Measurements from ENCODE around the gene AGBL5. TPM values are rescaled to one million over a fixed set of nuclear protein-coding genes. Genes with fewer than 3 reads are reported as not detected.

AGBL5 gene
- polyA plus RNA-seq, 3 donors: 7.4 to 11.2 (median 7.8) TPM

DNA sequence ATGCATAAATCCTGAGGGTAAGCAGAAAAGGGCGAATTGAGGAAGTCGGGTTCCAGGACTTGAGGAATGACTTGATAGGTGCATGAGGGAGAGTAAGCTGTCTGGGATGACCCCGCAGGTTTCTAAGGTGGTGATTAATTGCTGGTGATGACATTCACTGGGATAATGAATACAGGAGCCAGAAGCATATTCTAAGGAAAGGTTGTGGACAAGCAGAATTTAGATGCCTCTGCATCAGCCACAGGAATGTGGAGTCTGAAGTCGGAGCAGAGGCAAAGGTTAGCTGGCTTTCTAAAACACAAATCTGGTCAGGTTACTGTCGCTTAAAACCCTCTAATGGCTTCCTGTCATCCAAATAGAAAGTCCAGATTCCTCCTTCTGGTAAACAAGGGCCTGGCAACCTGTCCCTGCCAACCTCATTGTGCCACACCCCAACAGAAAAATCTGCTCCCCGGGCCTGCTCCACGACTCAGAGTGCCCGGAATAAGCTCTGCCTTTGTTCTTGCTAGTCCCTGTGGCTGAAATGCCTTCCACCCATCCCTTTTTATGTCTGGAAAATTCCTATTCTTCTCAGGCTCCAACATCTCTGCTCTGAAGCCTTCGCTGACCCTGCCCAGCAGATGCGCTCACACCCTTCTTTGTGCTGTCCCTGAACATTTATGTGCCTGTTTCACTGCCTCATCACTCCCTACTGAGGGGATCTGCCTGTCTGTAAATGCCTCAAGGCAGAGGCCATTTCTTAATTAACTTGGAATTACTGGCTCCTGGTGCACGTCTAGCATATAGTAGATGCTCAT, 30.0 kb upstream of the AGBL5 start:
- H3K27ac ChIP-seq (ENCODE audit: low read depth, low read length): no peak overlapping the region
- WGBS, 3 donors: 71 to 84% (median 76%) methylated on average over 11 of the region's 11 CpGs

DNA sequence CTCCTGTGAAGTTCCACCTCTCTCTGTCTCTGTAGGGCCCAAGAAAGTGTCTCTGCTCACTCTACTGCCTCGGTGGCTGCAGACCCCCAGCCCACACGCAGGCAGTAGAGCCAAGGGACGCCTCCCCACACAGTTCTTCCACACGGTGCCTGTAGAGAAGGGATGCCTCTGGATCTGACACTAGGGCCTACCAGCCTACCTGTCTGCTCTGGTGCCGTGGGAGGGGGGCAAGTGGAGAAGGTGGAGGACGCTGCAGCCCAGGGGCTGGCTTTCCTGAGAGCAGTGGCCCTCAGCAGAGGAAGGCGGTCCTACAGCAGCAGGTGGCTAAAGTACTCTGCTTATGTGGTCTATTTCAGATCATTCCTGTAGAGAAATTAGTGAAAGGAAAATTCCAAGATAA, 27.7 kb upstream of the AGBL5 start:
- WGBS, 3 donors: 90 to 96% (median 91%) methylated on average over 7 of the region's 7 CpGs
- no peak overlapping the region for H3K27ac ChIP-seq (ENCODE audit: low read depth, low read length)

DNA sequence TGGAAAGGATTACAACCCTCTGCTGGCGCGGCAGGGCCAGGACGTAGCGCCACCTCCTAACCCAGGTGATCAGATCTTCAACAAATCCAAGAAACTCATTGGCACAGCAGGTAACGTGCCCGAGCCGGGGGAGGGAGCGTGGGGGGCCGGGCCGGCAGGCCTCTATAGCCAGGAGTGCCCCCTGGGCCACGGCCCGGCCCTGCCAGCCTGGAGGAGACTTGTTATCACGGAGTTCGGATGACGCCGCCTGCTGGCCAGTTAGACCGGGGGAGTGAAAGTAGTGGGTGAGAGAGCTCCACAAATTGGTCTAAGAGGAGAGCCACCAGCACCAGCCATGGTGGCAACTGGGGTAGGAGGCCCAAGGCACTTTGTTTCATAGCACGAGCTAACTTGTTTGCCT, 27.3 kb upstream of the AGBL5 start:
- no peak overlapping the region for H3K27ac ChIP-seq (ENCODE audit: low read depth, low read length)
- 78 to 88% (median 82%) methylated on average over 18 of the region's 18 CpGs for WGBS, 3 donors

DNA sequence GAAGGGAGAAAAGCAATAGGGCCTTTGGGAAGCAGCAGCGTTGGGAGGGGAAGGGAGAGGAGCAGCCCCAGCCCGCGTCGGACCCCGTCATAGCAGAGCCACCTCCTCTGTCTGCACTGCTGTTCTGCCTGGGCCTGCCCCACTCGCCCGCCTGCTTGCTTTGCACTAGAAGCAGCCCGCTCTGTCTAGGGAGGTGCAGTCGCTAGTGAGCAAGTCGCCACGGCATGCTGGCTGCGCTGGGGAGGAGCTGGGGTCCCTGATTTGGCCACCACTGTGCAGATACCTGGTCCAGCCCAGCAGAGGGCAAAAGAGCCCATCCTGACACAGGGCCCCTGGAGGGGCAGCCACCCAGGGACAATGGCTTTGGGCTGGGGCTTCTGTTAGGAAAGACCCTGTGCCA, 26.7 kb upstream of the AGBL5 start:
- H3K27ac ChIP-seq (ENCODE audit: low read depth, low read length): no peak overlapping the region
- 94% methylated on average over 12 of the region's 12 CpGs for WGBS, 3 donors

DNA sequence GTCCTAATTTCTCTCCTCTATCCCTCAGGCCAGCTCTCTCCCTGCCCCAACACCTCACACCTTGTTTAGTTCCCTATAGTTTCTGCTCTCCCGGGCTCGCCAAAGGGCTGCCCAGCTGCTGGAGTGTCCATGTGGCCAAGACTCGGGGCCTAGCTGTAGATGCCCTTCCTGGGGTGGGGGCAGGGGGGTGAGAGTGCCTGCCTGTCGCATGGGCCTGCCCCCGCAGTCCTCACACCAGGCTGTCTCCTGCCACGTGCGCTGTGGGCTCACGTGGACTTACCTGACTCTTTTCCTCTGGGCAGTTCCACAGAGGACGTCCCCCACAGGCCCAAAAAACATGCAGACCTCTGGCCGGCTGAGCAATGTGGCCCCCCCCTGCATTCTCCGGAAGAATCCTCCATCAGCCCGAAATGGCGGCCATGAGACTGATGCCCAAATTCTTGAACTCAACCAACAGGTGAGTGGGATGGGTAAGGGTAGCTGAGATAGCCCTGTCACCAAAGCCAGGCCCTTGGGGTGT, 26.1 kb upstream of the AGBL5 start:
- H3K27ac ChIP-seq (ENCODE audit: low read depth, low read length): no peak overlapping the region
- 91 to 94% (median 93%) methylated on average over 13 of the region's 13 CpGs for WGBS, 3 donors

DNA sequence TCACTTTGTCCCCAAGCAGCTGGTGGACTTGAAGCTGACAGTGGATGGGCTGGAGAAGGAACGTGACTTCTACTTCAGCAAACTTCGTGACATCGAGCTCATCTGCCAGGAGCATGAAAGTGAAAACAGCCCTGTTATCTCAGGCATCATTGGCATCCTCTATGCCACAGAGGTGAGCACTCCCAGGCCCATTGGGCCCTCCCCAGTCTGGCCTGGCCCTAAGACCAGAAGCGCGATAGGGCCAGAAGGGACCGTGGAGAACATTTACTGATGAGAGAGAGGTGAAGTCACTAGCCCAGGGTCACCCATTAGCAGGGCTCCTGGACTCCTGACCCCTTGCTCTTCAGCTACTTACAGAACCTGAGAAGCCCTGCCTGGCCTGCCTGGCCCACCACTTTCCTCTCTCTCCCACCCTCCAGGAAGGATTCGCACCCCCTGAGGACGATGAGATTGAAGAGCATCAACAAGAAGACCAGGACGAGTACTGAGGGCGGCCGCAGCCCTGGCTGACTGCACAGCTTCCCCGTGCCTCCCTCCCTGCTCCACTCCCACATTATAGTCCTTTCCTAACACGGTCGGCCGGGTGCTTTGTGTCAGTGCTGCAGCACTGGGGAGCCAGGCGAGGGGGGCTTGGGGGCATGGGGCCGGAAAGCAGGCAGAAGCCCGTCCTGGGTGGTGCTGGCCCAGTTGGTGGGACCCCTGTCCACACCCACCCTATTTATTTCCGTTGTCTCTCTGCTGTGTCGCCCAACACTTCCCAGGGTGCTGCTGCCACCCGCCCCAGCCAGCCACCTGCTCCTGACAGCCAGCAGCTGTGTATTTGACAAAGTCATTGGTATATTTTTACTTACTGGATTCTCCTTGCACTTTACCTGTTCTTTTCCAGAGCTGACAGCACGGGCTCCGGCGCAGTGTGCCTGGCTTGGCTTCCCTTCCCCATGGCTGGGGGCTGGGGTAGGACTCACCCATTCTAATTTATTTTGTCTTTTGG, 25.3 kb upstream of the AGBL5 start:
- 89 to 92% (median 91%) methylated on average over 24 of the region's 24 CpGs for WGBS, 3 donors
- no peak overlapping the region for H3K27ac ChIP-seq (ENCODE audit: low read depth, low read length)

DNA sequence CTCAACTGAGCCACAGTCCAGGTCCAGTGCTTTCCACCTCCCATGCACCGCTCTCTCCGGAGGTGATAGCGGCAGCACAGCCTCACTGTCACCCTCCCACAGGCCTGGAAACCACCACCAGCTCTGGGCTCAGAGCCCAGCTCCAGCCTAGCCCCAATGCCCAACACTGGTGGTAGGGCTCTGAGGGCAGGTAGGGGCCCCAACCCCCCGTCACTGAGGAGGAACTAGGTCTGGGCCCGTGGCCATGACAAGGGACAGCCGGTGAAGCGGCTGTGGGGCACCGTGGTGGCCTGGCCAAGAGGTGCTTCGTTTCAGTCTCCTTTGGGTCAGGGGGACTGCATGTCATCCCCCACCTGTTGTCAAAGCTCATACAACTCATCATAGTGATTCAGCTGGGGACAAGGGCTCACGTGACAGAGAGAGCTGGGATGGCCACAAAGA, 24.2 kb upstream of the AGBL5 start:
- WGBS, 3 donors: 87 to 92% (median 90%) methylated on average over 10 of the region's 10 CpGs
- no peak overlapping the region for H3K27ac ChIP-seq (ENCODE audit: low read depth, low read length)

DNA sequence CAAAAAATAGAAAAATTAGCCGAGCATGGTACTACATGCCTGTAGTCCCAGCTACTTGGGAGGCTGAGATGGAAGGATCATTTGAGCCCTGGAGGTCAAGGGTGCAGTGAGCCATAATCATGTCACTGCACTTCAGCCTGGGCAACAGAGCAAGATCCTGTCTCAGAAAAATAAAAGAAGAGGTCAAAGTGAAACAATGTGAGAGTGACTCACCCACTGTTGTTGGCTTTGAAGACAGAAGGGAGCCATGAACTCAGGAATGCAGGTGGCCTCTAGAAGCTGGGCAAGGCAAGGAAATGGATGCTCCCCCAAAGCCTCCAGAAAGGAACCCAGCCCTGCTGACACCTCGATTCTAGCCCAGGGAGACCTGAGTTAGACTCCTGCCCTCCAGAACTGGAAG, 22.4 kb upstream of the AGBL5 start:
- 85 to 96% (median 90%) methylated on average over 2 of the region's 2 CpGs for WGBS, 3 donors
- no peak overlapping the region for H3K27ac ChIP-seq (ENCODE audit: low read depth, low read length)

DNA sequence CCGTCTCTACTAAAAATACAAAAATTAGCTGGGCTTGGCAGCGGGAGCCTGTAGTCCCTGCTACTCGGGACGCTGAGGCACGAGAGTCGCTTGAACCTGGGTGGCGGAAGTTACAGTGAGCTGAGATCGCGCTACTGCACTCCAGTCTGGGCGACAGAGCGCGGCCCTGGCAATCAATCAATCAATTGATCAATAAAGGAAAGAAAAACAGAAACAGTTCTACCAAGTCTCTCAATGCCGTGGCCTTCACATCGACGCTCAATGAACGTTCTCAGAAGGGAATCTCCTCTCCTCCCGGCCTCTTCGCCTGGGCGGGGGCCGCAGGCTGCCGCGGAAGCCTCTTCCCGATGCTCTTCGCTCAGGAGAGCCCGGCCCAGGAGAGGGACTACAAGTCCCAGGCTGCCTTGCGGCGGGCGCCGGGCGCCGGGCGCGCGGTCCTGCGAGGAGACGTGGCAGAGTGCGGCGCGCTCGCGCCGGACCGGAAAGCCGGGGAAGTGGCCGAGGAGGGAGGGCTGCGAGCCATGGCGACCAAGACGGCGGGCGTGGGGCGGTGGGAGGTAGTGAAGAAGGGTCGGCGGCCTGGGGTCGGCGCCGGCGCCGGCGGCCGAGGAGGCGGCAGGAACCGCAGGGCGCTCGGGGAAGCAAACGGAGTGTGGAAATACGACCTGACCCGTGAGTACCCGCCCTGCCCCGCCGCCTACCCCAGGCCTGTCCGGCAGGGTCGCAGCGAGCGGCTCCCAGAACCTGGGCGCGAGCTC, 18.8 kb upstream of the AGBL5 start, which contains the start of gene TMEM214:
Gene TMEM214 (plus strand): TSS at position 471 of the 758 bp plus-strand sequence. CDS start 51 bp downstream, at position 522.
- 0 to 1% (median 1%) methylated on average over 59 to 76 of the region's 76 CpGs for WGBS, 3 donors
- H3K27ac ChIP-seq (ENCODE audit: low read depth, low read length): no peak within 1 kb of the TSS

DNA sequence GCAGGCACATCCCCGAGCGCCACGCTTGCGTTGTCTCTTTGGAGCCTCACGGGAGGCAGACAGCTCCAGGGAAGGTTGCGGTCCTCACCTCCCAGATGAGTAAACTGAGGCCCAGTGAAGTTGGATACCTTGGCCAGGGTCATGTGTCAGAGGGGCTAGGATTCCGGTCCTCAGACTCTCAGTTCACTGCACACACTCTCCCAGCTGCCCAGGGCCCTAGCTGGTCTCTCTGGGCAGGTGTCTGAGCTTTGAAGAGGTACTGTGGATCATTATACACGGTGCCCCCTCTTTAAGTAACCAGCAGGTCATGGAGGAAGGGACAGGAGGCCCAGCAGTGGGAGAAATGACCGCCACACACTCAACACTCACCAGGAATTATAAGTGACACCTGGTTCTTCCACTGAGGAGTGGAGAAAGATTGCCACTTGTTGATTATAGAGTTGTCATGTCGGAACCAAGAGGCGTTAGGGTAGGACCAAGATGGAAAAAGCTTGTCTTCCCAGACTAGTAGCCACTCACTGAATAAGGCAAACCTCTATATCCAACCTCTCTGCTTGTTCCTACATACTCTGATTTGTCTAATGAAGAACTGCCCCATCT, 18.1 kb upstream of the AGBL5 start:
- H3K27ac ChIP-seq (ENCODE audit: low read depth, low read length): no peak overlapping the region

DNA sequence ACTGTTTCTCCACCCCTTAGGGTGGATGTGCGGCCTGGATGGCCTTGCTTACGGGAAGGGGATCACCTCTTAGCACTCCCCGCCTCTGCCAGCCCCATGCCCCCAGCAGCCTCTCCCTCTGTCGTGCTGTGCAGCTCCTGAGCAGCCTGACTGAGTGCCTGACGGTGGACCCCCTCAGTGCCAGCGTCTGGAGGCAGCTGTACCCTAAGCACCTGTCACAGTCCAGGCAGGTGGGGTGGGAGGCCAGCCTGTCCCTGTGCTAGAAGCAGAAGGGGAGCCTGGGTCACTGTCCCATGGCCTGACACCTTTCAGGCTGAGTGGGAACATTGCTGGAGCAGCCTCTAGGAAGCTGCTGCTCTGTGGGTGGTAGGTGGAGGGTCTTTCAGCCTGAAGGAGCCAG, 13.5 kb upstream of the AGBL5 start:
- H3K27ac ChIP-seq (ENCODE audit: low read depth, low read length): no peak overlapping the region
- 86 to 92% (median 91%) methylated on average over 6 of the region's 6 CpGs for WGBS, 3 donors

More for the DNA sequence above, 18.1 kb upstream of the AGBL5 start:
- WGBS, 3 donors: 7 to 12% (median 10%) methylated on average over 11 of the region's 11 CpGs

DNA sequence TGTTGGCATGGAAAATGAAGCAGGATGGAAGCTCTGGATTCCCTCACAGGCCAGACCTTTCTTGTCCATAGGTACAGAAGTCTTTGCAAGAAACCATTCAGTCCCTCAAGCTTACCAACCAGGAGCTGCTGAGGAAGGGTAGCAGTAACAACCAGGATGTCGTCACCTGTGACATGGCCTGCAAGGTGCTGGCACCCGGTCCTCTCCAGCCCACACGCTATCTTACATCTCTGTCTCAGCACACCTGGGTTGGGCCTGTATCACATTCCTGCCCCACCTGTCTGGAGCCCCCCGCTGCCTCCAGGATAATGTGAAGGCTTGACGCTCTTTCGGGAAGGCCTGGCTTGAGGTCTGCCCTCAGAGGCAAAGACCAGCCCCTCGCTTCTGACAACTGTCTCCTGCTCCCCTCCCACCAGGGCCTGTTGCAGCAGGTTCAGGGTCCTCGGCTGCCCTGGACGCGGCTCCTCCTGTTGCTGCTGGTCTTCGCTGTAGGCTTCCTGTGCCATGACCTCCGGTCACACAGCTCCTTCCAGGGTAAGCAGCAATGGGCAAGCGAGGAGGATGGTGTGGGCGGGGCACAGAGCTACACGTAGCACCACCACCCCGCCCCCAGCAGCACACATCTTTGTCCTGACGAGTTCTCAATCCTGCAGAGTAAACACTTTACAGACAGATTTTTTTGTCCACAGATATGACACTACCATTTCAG, 12.7 kb upstream of the AGBL5 start:
- WGBS, 3 donors: 86 to 89% (median 88%) methylated on average over 17 of the region's 17 CpGs
- no peak overlapping the region for H3K27ac ChIP-seq (ENCODE audit: low read depth, low read length)

DNA sequence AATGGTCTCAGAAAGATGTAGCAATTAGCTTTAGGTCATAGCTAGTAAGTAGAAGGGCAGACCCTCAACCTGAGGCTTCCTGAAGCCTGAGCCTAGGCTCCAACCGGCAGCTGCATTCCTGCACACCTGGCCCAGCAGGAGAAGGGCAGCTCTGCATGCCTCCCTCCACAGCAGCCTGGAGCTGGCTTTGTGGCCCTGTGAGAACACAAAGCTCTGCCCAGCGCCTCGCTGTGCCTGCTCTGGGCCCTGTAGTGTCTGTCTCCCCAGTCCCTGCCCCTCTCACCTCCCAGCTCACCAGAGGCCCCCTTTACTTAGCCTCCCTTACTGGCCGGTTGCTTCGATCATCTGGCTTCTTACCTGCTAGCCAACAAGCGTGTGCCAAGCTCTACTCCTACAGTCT, 12.0 kb upstream of the AGBL5 start:
- H3K27ac ChIP-seq (ENCODE audit: low read depth, low read length): no peak overlapping the region
- WGBS, 3 donors: 90 to 95% (median 91%) methylated on average over 6 of the region's 6 CpGs

DNA sequence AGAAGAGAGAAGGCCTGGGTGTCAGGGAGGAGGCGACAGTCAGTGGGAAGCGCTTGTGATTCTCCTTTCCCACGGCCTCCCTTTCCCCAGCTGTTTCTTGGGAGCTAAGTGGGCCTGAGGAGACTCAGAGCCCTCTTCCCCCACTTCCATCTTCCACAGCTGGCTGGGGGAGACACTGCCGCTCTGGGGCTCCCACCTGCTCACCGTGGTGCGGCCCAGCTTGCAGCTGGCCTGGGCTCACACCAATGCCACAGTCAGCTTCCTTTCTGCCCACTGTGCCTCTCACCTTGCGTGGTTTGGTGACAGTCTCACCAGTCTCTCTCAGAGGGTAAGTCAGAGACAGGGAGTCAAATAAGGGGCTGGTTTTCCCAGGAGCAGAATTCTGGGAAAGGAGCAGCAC, 11.6 kb upstream of the AGBL5 start:
- H3K27ac ChIP-seq (ENCODE audit: low read depth, low read length): no peak overlapping the region
- 94 to 96% (median 95%) methylated on average over 7 of the region's 7 CpGs for WGBS, 3 donors

DNA sequence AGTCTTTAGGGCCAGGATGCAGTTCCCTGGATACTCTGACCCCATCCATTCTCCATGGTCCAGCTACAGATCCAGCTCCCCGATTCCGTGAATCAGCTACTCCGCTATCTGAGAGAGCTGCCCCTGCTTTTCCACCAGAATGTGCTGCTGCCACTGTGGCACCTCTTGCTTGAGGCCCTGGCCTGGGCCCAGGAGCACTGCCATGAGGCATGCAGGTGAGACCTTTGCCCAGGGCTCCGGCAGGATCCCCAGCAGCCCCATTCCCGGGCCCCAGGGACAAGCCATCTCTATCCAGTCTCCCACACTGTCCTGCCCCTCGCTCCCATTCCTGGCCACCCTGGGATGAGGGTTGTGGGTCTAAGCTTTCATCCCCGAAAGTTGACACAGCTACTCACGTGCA, 11.2 kb upstream of the AGBL5 start:
- no peak overlapping the region for H3K27ac ChIP-seq (ENCODE audit: low read depth, low read length)
- 86 to 92% (median 92%) methylated on average over 8 of the region's 8 CpGs for WGBS, 3 donors

DNA sequence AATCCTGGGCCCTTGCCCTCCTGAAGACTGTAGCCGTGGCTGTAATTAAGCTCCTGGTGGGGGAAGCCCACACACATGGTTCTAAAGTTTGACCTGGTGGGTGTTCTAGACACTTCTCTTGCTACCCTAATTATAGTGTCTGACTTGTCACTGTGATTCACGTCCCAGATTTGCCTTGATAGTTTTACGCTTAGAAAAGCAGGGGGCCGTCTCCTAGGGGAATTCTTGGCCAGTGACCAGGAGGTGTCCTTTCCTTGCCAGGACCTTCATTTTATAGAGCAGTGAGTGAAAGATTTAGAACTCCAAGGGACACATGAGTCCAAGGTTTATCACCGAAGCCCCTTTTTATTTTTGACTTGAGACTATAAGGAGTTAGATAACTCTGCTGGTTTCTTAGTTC, 9.7 kb upstream of the AGBL5 start:
- H3K27ac ChIP-seq (ENCODE audit: low read depth, low read length): no peak overlapping the region

DNA sequence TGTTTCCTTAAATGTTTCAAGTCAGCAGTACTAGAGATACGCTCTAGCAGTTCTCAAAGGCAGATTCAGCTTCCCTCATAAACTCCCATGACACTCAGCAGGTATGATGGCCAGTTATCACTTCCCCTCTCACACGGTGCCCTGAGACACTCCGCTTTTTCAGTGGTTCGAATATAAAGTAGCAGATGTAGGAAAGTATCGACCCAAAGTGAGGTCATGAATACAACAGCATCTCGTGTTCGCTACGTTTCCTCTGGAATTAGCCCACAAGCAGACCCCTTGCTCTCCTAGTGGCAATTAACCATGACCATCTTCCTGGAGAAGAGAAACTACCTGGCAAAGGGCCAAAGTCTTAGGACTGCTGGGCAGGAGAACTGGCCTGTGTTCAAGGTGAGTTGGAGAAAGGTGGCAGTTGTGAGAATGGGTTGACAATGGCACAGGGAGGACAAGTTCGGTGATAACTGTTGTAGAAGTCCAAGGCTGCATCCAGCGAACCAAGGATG, 9.3 kb upstream of the AGBL5 start:
- H3K27ac ChIP-seq (ENCODE audit: low read depth, low read length): no peak overlapping the region

More for the DNA sequence above, 9.7 kb upstream of the AGBL5 start:
- WGBS, 3 donors: 60 to 67% (median 66%) methylated on average over 5 of the region's 5 CpGs

More for the DNA sequence above, 9.3 kb upstream of the AGBL5 start:
- WGBS, 3 donors: 68 to 77% (median 76%) methylated on average over 10 of the region's 10 CpGs
